ENCODE data around the gene PRDM15.

The PRDM15 gene

GRCh38 chr21:41902946-41903345, 23.8 kb upstream of the PRDM15 start:
- H3K4me1 ChIP-seq = peaks cover 24 to 71% (median 49%) of the 10 kb centered on the region in 10 experiments
- H3K9ac ChIP-seq = no peak overlapping the region
- no peak overlapping the region for H3K4me3 ChIP-seq
- H3K36me3 ChIP-seq = peaks cover 10 to 50% (median 24%) of the 10 kb centered on the region in 11 experiments; a peak in 20 of 22 replicates
- H3K4me2 ChIP-seq = peak overlapping the region in 4 of 11 experiments; percentile 1 to 37 (median 18); a peak in 5 of 22 replicates
- no peak overlapping the region for H3K27ac ChIP-seq
- TF ChIP-seq Cebpa-rat (IDR thresholded peaks at IDR 0.05) = no peak
- no peaks in the 10 kb centered on the region for H3K9me3 ChIP-seq (replicated peaks in 1 of 11)
- peaks cover 0 to 20% (median 0%) of the 10 kb centered on the region in 11 experiments; a peak in 7 of 22 replicates for H3K27me3 ChIP-seq
- peaks cover 0 to 12% (median 5%) of the 10 kb centered on the region in 11 experiments; a peak in 3 of 22 replicates for H4K20me1 ChIP-seq

GRCh38 chr21:41901782-41902181, 22.6 kb upstream of the PRDM15 start:
- no peak overlapping the region for H3K27ac ChIP-seq
- no peaks in the 10 kb centered on the region for H3K9me3 ChIP-seq (replicated peaks in 1 of 11)
- no peak overlapping the region for H3K4me3 ChIP-seq
- TF ChIP-seq Cebpa-rat (IDR thresholded peaks at IDR 0.05) = no peak
- H3K36me3 ChIP-seq = peaks cover 0 to 39% (median 14%) of the 10 kb centered on the region in 11 experiments; a peak in 16 of 22 replicates
- peak overlapping the region in 4 of 11 experiments; percentile 37 to 95 (median 91); a peak in 4 of 22 replicates for H3K4me2 ChIP-seq
- H3K9ac ChIP-seq = no peak overlapping the region
- peaks cover 0 to 24% (median 5%) of the 10 kb centered on the region in 11 experiments; a peak in 5 of 22 replicates for H4K20me1 ChIP-seq
- peaks cover 0 to 30% (median 0%) of the 10 kb centered on the region in 11 experiments; a peak in 7 of 22 replicates for H3K27me3 ChIP-seq
- peaks cover 25 to 73% (median 56%) of the 10 kb centered on the region in 10 experiments for H3K4me1 ChIP-seq

- Histone ChIP-seq H3K4me3 (no peak overlapping the region), H3K27ac (no peak overlapping the region), H3K4me1 (peaks cover 28 to 74% (median 60%) of the 10 kb centered on the region in 10 experiments), H3K36me3 (peaks cover 0 to 32% (median 11%) of the 10 kb centered on the region in 11 experiments; a peak in 11 of 22 replicates), H3K9ac (no peak overlapping the region), H4K20me1 (peaks cover 0 to 25% (median 5%) of the 10 kb centered on the region in 11 experiments; a peak in 5 of 22 replicates), H3K27me3 (peaks cover 0 to 36% (median 0%) of the 10 kb centered on the region in 11 experiments; a peak in 7 of 22 replicates), H3K9me3 (replicated peaks in 1 of 11) (no peaks in the 10 kb centered on the region), H3K4me2 (peak overlapping the region; percentile 27 to 95 (median 83))
- TF ChIP-seq Cebpa-rat (IDR thresholded peaks at IDR 0.05) = no peak
Measured at GRCh38 chr21:41901099-41901498, 22.0 kb upstream of the PRDM15 start.

- peak overlapping the region in 2 of 11 experiments; percentile 29 to 41; a peak in 2 of 22 replicates for H3K27ac ChIP-seq
Measured at GRCh38 chr21:41900401-41900800, 21.3 kb upstream of the PRDM15 start.

GRCh38 chr21:41899426-41900202, 20.5 kb upstream of the PRDM15 start:
- TF ChIP-seq Cebpa-rat (IDR thresholded peaks at IDR 0.05) = no peak
- peaks cover 39 to 88% (median 75%) of the 10 kb centered on the region in 10 experiments for H3K4me1 ChIP-seq

More at GRCh38 chr21:41900401-41900800, 21.3 kb upstream of the PRDM15 start:
- H4K20me1 ChIP-seq = peaks cover 0 to 25% (median 5%) of the 10 kb centered on the region in 11 experiments; a peak in 5 of 22 replicates
- TF ChIP-seq Cebpa-rat (IDR thresholded peaks at IDR 0.05) = no peak
- H3K27me3 ChIP-seq = peaks cover 0 to 37% (median 0%) of the 10 kb centered on the region in 11 experiments; a peak in 7 of 22 replicates
- peak overlapping the region in 9 of 11 experiments; percentile 61 to 95 (median 85); a peak in 18 of 22 replicates for H3K4me2 ChIP-seq
- H3K9me3 ChIP-seq (replicated peaks in 1 of 11) = no peaks in the 10 kb centered on the region
- peaks cover 33 to 80% (median 67%) of the 10 kb centered on the region in 10 experiments for H3K4me1 ChIP-seq
- no peak overlapping the region for H3K9ac ChIP-seq
- H3K4me3 ChIP-seq = no peak overlapping the region
- peaks cover 0 to 26% (median 5%) of the 10 kb centered on the region in 11 experiments; a peak in 9 of 22 replicates for H3K36me3 ChIP-seq

GRCh38 chr21:41898998-41899397, 19.9 kb upstream of the PRDM15 start:
- Histone ChIP-seq H3K36me3 (peaks cover 0 to 25% (median 4%) of the 10 kb centered on the region in 11 experiments; a peak in 8 of 22 replicates), H3K9ac (peak overlapping the region in 5 of 11 experiments; percentile 38 to 65 (median 56); a peak in 10 of 22 replicates)
- TF ChIP-seq Cebpa-rat (IDR thresholded peaks at IDR 0.05) = no peak

More at GRCh38 chr21:41899426-41900202, 20.5 kb upstream of the PRDM15 start:
- H3K9ac ChIP-seq = peak overlapping the region in 6 of 11 experiments; percentile 4 to 65 (median 56); a peak in 10 of 22 replicates
- H3K27ac ChIP-seq = peak overlapping the region in 6 of 11 experiments; percentile 19 to 67 (median 60); a peak in 10 of 22 replicates
- H4K20me1 ChIP-seq = peaks cover 0 to 33% (median 5%) of the 10 kb centered on the region in 11 experiments; a peak in 5 of 22 replicates
- H3K27me3 ChIP-seq = peaks cover 0 to 37% (median 0%) of the 10 kb centered on the region in 11 experiments; a peak in 7 of 22 replicates
- H3K4me3 ChIP-seq = peak overlapping the region in 2 of 10 experiments; percentile 32 to 39; a peak in 2 of 20 replicates
- no peaks in the 10 kb centered on the region for H3K9me3 ChIP-seq (replicated peaks in 1 of 11)
- peak overlapping the region; percentile 38 to 95 (median 83) for H3K4me2 ChIP-seq
- peaks cover 0 to 25% (median 4%) of the 10 kb centered on the region in 11 experiments; a peak in 8 of 22 replicates for H3K36me3 ChIP-seq

GRCh38 chr21:41897700-41898099, 18.6 kb upstream of the PRDM15 start:
- Histone ChIP-seq H4K20me1 (peaks cover 0 to 34% (median 5%) of the 10 kb centered on the region in 11 experiments; a peak in 5 of 22 replicates), H3K4me2 (peak overlapping the region in 10 of 11 experiments; percentile 18 to 95 (median 84); a peak in 19 of 22 replicates), H3K9ac (peak overlapping the region in 3 of 11 experiments; percentile 11 to 56 (median 42); a peak in 5 of 22 replicates)

More at GRCh38 chr21:41898998-41899397, 19.9 kb upstream of the PRDM15 start:
- H3K27ac ChIP-seq = peak overlapping the region in 6 of 11 experiments; percentile 19 to 67 (median 60); a peak in 10 of 22 replicates
- H3K4me2 ChIP-seq = peak overlapping the region; percentile 38 to 95 (median 83)
- peaks cover 0 to 37% (median 0%) of the 10 kb centered on the region in 11 experiments; a peak in 7 of 22 replicates for H3K27me3 ChIP-seq
- peaks cover 0 to 34% (median 5%) of the 10 kb centered on the region in 11 experiments; a peak in 5 of 22 replicates for H4K20me1 ChIP-seq
- H3K4me3 ChIP-seq = peak overlapping the region in 2 of 10 experiments; percentile 32 to 39; a peak in 4 of 20 replicates
- peaks cover 39 to 95% (median 80%) of the 10 kb centered on the region in 10 experiments for H3K4me1 ChIP-seq
- no peaks in the 10 kb centered on the region for H3K9me3 ChIP-seq (replicated peaks in 1 of 11)

More at GRCh38 chr21:41897700-41898099, 18.6 kb upstream of the PRDM15 start:
- no peak for TF ChIP-seq Cebpa-rat (IDR thresholded peaks at IDR 0.05)
- H3K36me3 ChIP-seq = peaks cover 0 to 13% (median 0%) of the 10 kb centered on the region in 11 experiments; a peak in 4 of 22 replicates
- peak overlapping the region in 2 of 11 experiments; percentile 8 to 19; a peak in 1 of 22 replicates for H3K27ac ChIP-seq
- no peaks in the 10 kb centered on the region for H3K9me3 ChIP-seq (replicated peaks in 1 of 11)
- H3K4me1 ChIP-seq = peaks cover 39 to 98% (median 88%) of the 10 kb centered on the region in 10 experiments
- H3K4me3 ChIP-seq = peak overlapping the region in 2 of 10 experiments; percentile 5 to 12; a peak in 2 of 20 replicates
- peaks cover 0 to 37% (median 0%) of the 10 kb centered on the region in 11 experiments; a peak in 7 of 22 replicates for H3K27me3 ChIP-seq

Data from BLaER1 treated with 17β-estradiol and CSF1 and Interleukin-3, amounts not matched to agents 10 nM and 100 nM (cell line).